Measurements from ENCODE around the gene CDK5RAP2. TPM values are rescaled to one million over a fixed set of nuclear protein-coding genes. Genes with fewer than 3 reads are reported as not detected.
"Not testable (repeated sequence)": the region's sequence is repeated elsewhere in the genome, so short reads cannot be mapped to it uniquely, and the experiment has no call there.

CDK5RAP2 gene
- total RNA-seq, 2 experiments from 2014 or later: 76.0 to 81.6 TPM

DNA sequence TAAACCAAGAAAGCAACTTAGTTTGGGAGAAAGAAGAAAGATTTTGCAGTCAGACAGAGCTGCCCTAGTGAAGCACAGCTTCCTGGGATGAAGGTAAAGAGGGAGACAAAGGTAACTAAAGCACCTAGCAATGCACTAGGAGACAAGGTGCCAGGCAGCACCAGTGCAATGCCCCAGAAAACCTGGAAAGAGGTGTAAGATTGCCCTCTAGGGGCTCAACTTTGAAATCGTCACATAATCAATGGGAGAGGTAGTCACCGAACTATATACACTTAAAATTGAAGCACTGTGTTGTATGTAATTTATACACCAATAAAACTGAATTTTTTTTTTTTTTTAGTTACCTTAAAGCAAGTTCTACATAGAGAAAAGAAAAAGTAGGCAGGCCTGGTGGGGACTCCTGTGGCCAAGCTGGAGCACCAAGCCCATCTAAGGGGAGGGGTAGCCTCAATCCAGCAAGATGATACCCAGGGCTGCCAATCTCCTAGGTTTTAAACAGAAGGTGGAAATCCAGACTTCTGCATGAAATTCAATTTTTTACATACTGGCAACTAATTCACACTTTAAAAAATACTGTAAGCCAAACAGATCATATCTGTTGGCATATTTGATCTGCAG is 48.2 kb downstream of the CDK5RAP2 start:
- TF ChIP-seq EZH2phosphoT487 (IDR thresholded peaks at IDR 0.05; ENCODE audit: borderline replicate concordance, low read depth, low read length) (no peak), CTCF (conservative IDR thresholded peaks at IDR 0.05; ENCODE audit: low read length) (peak; percentile 75)
- no TSS peak for BruUV-seq (replicated peaks)
- POLR2A ChIA-PET: interaction anchor here (1.3 to 1.6 kb wide), 2 partner anchors 11 to 14 kb away, joined by 4 to 5 read pairs; no protein-coding TSS in a partner anchor
- no peaks in the 10 kb centered on the region for H3K79me2 ChIP-seq (ENCODE audit: insufficient read depth, low read depth, low read length)
- intact Hi-C loops (cut with micrococcal nuclease; ENCODE audit: unreplicated experiment): no loop called here
- H3K9me3 ChIP-seq (ENCODE audit: low read length): no peaks in the 10 kb centered on the region
- H2AFZ ChIP-seq (ENCODE audit: low read length): no peak overlapping the region
- no peaks in the 10 kb centered on the region for H4K20me1 ChIP-seq (ENCODE audit: insufficient read depth, low read length)
- no peak overlapping the region for H3K27ac ChIP-seq (ENCODE audit: low read depth, low read length, poor library complexity, severe bottlenecking)
- no peaks in the 10 kb centered on the region for H3K4me1 ChIP-seq (ENCODE audit: insufficient read depth, low read length, poor library complexity, severe bottlenecking)
- peak; percentile 27 for DNase-seq (ENCODE audit: low spot score)
- CTCF ChIA-PET (ENCODE audit: unreplicated experiment): interaction anchor here (0.6 to 1.1 kb wide), 2 partner anchors 21 to 715 kb away, joined by 3 read pairs; no protein-coding TSS in a partner anchor
- H3K4me2 ChIP-seq (ENCODE audit: low read length): no peak overlapping the region
- H3K9me2 ChIP-seq (ENCODE audit: insufficient read depth, low read length): no peaks in the 10 kb centered on the region
- peaks cover 95% of the 10 kb centered on the region for H3K36me3 ChIP-seq (ENCODE audit: insufficient read depth, low read length)
- no peak overlapping the region for H3K4me3 ChIP-seq (ENCODE audit: low read depth, low read length, poor library complexity, severe bottlenecking)

- DNase-seq (ENCODE audit: low spot score); H3K79me2 ChIP-seq (ENCODE audit: insufficient read depth, low read depth, low read length); H3K4me3 ChIP-seq (ENCODE audit: low read depth, low read length, poor library complexity, severe bottlenecking); H3K27ac ChIP-seq (ENCODE audit: low read depth, low read length, poor library complexity, severe bottlenecking); H4K20me1 ChIP-seq (ENCODE audit: insufficient read depth, low read length); H3K4me1 ChIP-seq (ENCODE audit: insufficient read depth, low read length, poor library complexity, severe bottlenecking); H2AFZ ChIP-seq (ENCODE audit: low read length); intact Hi-C loops (cut with micrococcal nuclease; ENCODE audit: unreplicated experiment); H3K4me2 ChIP-seq (ENCODE audit: low read length); BruUV-seq (replicated peaks); H3K9me2 ChIP-seq (ENCODE audit: insufficient read depth, low read length); CTCF ChIA-PET (ENCODE audit: unreplicated experiment); H3K9me3 ChIP-seq (ENCODE audit: low read length): not testable (repeated sequence)
- POLR2A ChIA-PET: interaction anchor here (0.8 kb wide), 1 partner anchor 185 kb away, joined by 3 read pairs; no protein-coding TSS in a partner anchor
- peaks cover 95% of the 10 kb centered on the region for H3K36me3 ChIP-seq (ENCODE audit: insufficient read depth, low read length)
These were observed 49.6 kb downstream of the CDK5RAP2 start for GRCh38 chr9:120530220-120530832.

GRCh38 chr9:120528829-120529228 is 51.1 kb downstream of the CDK5RAP2 start:
- TF ChIP-seq EZH2phosphoT487 (IDR thresholded peaks at IDR 0.05; ENCODE audit: borderline replicate concordance, low read depth, low read length) (no peak), CTCF (conservative IDR thresholded peaks at IDR 0.05; ENCODE audit: low read length) (no peak)
- no peak for DNase-seq (ENCODE audit: low spot score)
- intact Hi-C loops (cut with micrococcal nuclease; ENCODE audit: unreplicated experiment): no loop called here
- no peaks in the 10 kb centered on the region for H3K9me3 ChIP-seq (ENCODE audit: low read length)
- peaks cover 95% of the 10 kb centered on the region for H3K36me3 ChIP-seq (ENCODE audit: insufficient read depth, low read length)
- no peak overlapping the region for H2AFZ ChIP-seq (ENCODE audit: low read length)
- no peak overlapping the region for H3K4me2 ChIP-seq (ENCODE audit: low read length)
- no peak overlapping the region for H3K27ac ChIP-seq (ENCODE audit: low read depth, low read length, poor library complexity, severe bottlenecking)
- H3K4me3 ChIP-seq (ENCODE audit: low read depth, low read length, poor library complexity, severe bottlenecking): no peak overlapping the region
- no peaks in the 10 kb centered on the region for H3K4me1 ChIP-seq (ENCODE audit: insufficient read depth, low read length, poor library complexity, severe bottlenecking)
- no peaks in the 10 kb centered on the region for H3K9me2 ChIP-seq (ENCODE audit: insufficient read depth, low read length)
- no peaks in the 10 kb centered on the region for H4K20me1 ChIP-seq (ENCODE audit: insufficient read depth, low read length)
- ChIA-PET CTCF (ENCODE audit: unreplicated experiment) (no interaction called here), POLR2A (interaction anchor here (0.6 to 1.9 kb wide), 2 partner anchors 18 to 860 kb away, joined by 3 to 4 read pairs; no protein-coding TSS in a partner anchor)
- no peaks in the 10 kb centered on the region for H3K79me2 ChIP-seq (ENCODE audit: insufficient read depth, low read depth, low read length)
- BruUV-seq (replicated peaks): no TSS peak

Measured in OCI-LY7 (cell line).